ENCODE results near the gene METTL22.

DNA sequence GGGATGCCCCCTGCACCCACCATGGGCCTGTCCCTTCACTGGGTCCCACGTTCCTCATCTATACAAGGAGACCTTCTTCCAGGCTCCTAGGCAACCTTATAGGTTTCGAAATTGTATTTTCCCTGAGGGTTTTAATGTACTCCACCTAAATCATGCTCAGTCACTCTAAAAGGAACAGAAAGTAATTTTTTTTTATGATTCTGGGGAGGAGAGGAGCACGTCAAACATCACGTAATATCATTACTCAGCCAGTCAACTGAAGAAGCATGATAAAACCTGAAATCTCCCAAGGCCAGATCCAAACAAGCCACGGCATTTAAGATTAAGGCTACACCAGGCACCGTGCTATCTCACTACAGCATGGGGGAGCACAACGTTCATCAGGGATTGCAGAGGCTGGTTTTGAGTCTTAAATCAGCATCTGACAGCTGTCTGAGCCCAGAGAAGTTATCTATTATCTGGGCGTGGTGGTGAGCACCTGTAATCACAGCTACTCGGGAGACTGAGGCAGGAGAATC is 27.3 kb upstream of the METTL22 start:
- TF ChIP-seq, protein P1, sequence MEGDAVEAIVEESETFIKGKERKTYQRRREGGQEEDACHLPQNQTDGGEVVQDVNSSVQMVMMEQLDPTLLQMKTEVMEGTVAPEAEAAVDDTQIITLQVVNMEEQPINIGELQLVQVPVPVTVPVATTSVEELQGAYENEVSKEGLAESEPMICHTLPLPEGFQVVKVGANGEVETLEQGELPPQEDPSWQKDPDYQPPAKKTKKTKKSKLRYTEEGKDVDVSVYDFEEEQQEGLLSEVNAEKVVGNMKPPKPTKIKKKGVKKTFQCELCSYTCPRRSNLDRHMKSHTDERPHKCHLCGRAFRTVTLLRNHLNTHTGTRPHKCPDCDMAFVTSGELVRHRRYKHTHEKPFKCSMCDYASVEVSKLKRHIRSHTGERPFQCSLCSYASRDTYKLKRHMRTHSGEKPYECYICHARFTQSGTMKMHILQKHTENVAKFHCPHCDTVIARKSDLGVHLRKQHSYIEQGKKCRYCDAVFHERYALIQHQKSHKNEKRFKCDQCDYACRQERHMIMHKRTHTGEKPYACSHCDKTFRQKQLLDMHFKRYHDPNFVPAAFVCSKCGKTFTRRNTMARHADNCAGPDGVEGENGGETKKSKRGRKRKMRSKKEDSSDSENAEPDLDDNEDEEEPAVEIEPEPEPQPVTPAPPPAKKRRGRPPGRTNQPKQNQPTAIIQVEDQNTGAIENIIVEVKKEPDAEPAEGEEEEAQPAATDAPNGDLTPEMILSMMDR (IDR thresholded peaks at IDR 0.05) = no peak
- TF ChIP-seq POLR2A (IDR thresholded peaks at IDR 0.05) (no peak), POLR2AphosphoS5 (IDR thresholded peaks at IDR 0.05) (no peak)

All from transverse colon (tissue), 4 donors.